Measurements from ENCODE around the gene SAMD14.

Gene SAMD14

DNA sequence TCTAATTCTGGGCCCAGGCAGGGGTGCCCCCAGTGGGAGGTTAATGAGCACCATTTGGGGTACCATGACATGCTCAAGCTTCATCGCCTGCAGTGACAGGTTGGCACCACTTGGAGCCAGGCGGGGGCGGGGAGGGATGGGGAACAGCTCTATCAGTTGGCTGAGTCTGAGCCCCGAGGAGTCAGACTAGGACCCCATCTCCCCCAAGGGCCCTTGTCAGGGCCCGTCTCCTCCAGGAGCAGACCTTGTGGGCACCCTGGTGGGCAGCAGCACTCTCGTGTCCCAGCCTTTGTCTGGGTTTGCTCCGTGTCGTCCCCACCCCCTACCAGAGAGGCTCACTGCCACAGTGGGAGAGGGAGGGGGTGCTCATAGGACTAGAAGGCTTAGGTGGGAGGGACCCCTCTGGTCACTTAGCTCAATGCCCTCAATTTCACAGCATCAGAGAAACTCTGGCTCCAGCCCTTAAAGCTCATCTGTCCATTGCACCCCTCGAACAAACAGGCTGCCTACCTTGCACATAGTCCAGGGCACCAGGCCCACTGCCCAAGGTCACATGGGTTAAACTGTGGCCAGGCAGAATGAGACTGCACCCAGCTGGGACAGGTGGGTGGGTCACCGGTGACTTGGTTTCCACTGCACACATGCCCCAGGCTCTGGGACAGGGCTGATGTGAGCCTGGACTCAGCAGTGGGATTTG is 16.4 kb upstream of the SAMD14 start:
- Mint-ChIP-seq H3K27ac (peak overlapping the region; percentile 86), H3K27me3 (no peaks in the 10 kb centered on the region), H3K9me3 (ENCODE audit: low read depth) (no peaks in the 10 kb centered on the region), H3K4me3 (peak overlapping the region; percentile 95), H3K36me3 (no peaks in the 10 kb centered on the region), H3K4me1 (ENCODE audit: low read depth) (peaks cover 67% of the 10 kb centered on the region)

DNA sequence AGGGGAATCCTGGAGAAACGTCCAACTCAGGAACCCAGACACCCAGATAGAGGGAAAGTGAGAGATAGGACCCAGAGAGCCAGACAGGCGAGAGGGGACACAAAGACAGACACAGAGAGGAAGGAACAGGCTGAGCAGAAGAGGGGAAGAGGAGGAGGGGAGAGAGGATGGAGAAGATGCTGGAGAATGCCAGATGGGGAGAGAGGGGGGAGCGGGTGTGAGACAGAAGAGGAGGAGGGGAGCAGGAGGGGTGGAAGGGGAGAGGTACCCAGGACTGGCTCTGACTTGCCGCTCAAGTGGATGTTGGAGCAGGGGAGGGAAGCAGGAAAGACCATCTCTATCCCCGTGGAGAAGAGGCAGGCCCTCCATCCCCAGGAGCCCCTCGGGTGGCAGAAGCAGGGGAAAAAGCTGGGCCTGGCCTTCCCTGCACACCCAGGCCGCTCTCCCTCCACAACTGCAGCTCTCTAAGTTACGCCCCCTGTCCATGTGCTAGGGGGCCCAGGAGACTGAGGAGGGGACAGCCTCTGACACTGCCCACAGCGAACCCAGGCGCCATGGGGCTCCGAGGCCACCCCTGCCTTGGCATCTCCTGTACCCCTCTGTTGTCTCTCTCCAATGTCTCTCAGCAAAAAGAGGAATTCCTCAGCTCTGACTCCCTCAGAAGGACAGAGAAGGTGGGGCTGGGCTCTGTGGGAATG is 15.7 kb upstream of the SAMD14 start:
- Mint-ChIP-seq H3K36me3 (no peaks in the 10 kb centered on the region), H3K27ac (peak overlapping the region; percentile 70), H3K4me1 (ENCODE audit: low read depth) (peaks cover 73% of the 10 kb centered on the region), H3K27me3 (no peaks in the 10 kb centered on the region), H3K9me3 (ENCODE audit: low read depth) (no peaks in the 10 kb centered on the region), H3K4me3 (peak overlapping the region; percentile 95)

DNA sequence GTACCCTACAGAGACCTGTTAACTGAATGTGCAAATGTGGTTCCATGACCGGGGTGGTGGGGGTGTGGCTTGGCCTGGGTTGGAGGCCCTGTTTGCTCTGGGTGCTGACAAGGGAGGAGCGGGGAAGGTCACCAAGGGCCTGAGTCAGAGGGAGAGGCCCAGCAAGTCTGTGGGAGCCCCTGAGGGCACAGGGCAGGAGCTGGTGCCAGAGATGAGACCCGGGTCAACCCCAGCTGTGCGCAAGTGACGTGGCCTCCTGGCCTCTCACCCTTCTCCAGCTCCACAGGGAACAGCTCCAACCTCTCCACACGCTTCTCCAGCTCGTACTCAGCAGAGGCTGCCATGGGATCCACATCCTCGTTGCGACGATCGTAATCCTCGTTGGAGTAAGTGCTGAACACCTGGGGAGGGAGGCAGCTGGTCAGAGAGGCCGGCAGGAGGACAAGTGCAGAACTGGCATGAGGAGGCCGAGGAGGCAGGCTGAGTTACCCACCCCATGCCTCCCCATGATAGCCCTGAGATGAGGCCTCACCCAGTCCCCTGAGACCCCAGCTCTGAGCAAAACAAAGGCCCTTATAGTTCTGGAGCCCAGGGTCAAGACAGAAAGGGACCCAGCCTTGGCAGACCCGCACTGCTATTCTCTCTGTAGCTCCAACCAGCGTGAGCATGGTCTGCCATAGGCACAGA is 15.0 kb upstream of the SAMD14 start:
- H3K4me3 Mint-ChIP-seq, result peak overlapping the region; percentile 40
- no peaks in the 10 kb centered on the region for H3K36me3 Mint-ChIP-seq
- peaks cover 79% of the 10 kb centered on the region for H3K4me1 Mint-ChIP-seq (ENCODE audit: low read depth)
- no peaks in the 10 kb centered on the region for H3K27me3 Mint-ChIP-seq
- H3K9me3 Mint-ChIP-seq (ENCODE audit: low read depth), result no peaks in the 10 kb centered on the region
- H3K27ac Mint-ChIP-seq, result peak overlapping the region; percentile 70

DNA sequence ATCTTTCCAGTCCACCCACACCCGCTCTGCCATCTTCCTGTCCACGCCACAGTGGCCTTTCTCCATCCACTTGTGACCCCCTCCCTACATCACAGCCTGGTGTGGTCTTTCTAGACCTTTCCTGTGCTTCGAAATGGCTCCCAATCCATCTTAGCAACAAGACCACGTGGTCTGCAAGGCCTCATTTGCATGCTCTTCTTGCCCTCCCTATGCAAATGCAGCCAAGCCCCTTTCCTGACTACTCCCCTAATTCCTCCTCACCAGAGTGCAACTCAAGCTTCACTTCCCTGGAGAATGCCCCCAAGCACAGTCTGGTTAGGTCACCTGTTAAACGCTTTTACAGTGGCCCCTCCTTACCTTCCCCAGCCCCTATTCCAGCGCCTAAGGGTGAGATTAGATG is 14.4 kb upstream of the SAMD14 start:
- H3K27ac Mint-ChIP-seq, result peak overlapping the region; percentile 62
- H3K27me3 Mint-ChIP-seq, result no peaks in the 10 kb centered on the region
- H3K4me3 Mint-ChIP-seq, result peak overlapping the region; percentile 14
- H3K9me3 Mint-ChIP-seq (ENCODE audit: low read depth), result no peaks in the 10 kb centered on the region
- peaks cover 84% of the 10 kb centered on the region for H3K4me1 Mint-ChIP-seq (ENCODE audit: low read depth)
- peaks cover 2% of the 10 kb centered on the region for H3K36me3 Mint-ChIP-seq

DNA sequence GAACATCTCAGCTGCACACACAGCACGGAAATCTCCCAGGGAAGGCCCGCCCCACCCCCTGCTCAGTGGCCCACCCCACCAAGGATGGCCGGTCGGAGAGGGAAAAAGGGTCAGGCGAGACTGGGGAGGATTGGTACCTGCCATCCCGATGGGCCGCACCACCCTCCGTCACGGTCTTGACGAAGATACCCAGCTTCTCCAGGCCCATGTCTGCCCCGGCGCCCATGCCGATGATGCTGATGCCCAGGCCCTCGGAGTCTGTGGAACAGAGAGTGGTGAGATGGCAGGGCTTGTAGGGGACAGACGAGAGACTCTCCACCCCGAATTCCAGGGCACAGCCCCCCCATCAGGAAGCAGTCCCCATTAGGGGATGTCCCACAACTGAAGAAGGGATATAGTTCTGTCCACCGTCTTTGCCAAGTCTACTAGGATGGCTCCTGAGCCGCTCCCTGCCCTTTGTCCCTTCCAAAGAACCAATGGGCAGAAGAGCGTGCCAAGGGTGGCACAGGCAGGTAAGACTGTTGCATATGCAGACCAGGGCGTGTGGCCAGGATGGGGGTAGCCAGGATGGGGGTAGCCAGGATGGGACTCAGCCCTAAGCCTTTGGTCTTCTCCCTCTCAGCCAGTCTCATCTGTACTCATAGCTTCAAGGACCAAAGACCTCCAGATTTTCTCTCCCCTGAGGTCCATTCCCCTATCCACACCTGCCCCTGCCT is 13.7 kb upstream of the SAMD14 start:
- Mint-ChIP-seq H3K4me3 (no peak overlapping the region), H3K27ac (peak overlapping the region; percentile 62), H3K36me3 (peaks cover 2% of the 10 kb centered on the region), H3K4me1 (ENCODE audit: low read depth) (peaks cover 84% of the 10 kb centered on the region), H3K27me3 (no peaks in the 10 kb centered on the region), H3K9me3 (ENCODE audit: low read depth) (no peaks in the 10 kb centered on the region)

DNA sequence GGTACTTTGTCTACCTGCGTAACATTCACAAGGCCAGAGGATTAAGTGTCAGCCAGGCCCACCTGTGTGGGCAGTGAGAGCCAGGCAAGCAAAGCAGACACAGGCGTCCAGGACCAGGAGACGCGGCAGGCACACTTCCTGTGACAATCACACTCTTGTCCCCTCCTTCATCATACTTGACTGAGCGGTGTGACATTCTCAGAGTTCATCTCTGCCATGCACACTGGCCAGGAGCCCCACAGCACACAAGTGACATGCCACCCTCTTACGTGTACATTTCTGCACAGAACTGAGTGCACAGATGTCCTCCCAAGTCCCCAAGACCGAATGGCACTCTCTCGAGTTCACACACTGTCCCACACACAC is 11.8 kb upstream of the SAMD14 start:
- Mint-ChIP-seq H3K27ac (peak overlapping the region; percentile 59), H3K4me3 (peak overlapping the region; percentile 63), H3K36me3 (peaks cover 7% of the 10 kb centered on the region), H3K27me3 (no peaks in the 10 kb centered on the region), H3K9me3 (ENCODE audit: low read depth) (no peaks in the 10 kb centered on the region), H3K4me1 (ENCODE audit: low read depth) (peaks cover 69% of the 10 kb centered on the region)

DNA sequence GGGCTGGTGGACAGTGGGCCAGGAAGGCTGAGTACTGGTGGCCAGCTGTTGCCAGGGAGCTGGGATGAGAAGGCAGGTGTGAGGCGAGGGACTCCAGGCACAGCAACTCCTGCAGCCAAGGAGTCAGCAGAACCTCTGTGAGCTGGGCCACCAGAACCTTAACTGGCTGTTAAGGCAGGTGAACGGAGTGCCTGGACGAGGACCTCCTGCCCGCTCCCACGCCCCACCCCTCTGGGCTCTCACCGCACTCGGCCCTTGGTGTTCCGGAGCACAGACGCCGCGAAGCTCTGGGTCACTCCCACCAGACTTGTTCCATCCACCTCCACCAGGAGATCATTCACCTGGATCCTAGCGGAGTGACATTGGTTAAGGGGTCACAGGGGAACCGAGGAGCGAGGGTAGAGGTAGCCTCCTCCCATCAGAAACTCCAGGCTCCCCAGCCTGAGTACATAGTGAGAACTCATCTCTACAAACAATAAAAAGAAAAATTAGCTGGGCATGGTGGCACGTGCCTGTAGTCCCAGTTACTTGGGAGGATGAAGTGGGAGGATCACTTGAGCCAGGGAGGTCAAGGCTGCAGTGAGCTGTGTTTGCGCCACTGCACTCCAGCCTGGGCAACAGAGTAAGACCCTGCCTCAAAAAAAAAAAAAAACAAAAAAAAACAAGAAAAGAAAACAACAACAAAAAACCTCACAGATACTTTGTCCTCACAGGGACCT is 11.2 kb upstream of the SAMD14 start:
- no peaks in the 10 kb centered on the region for H3K9me3 Mint-ChIP-seq (ENCODE audit: low read depth)
- peaks cover 7% of the 10 kb centered on the region for H3K36me3 Mint-ChIP-seq
- H3K4me1 Mint-ChIP-seq (ENCODE audit: low read depth), result peaks cover 65% of the 10 kb centered on the region
- no peaks in the 10 kb centered on the region for H3K27me3 Mint-ChIP-seq
- peak overlapping the region; percentile 70 for H3K27ac Mint-ChIP-seq
- peak overlapping the region; percentile 63 for H3K4me3 Mint-ChIP-seq

DNA sequence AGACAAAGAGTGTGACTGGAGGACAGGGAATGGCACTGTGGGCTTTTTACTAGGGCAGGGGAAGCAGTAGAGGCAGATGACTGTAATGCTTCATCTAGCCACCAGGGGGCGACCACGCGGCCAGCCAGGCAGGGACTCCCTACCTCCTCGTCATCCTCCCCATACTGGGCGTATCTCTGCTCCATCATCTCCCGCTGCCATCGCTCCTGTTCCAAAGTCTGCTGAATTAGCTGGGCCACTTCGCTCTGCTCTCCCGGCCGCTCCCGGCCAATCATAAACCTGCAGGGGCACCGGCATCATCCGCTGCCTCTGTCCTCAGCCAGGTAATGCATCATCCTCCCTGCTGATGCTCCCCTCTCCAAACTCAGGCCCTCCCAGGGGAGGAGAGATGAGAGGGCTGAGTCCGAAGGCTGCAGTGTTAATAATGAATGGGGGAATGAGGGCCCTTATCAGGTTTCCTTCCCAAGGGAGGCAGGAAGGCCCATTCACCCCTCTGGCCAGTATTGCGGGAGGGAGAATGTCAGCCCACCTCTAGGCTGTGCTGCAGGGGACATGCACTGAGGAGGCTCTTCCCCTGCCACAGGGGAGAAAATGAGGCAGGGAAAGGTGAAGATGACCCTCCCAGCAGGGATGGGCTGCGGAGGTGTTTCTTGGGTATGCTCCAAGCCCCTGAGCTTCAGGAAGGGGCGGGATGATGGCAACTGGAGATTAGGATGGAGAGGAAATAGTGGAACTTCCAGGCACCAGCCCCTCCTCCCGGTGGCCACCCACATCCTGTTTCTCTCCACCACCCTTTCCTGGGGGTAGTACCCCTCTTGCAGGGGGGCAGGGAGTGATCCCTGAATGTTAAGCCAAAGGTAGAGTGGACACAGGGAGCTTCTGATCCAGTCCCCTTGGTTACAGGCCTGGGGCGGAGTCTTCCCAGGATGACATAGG is 10.3 kb upstream of the SAMD14 start:
- Mint-ChIP-seq H3K9me3 (ENCODE audit: low read depth) (no peaks in the 10 kb centered on the region), H3K27me3 (no peaks in the 10 kb centered on the region), H3K4me1 (ENCODE audit: low read depth) (peaks cover 59% of the 10 kb centered on the region), H3K27ac (peak overlapping the region; percentile 70), H3K36me3 (peaks cover 9% of the 10 kb centered on the region), H3K4me3 (peak overlapping the region; percentile 48)

DNA sequence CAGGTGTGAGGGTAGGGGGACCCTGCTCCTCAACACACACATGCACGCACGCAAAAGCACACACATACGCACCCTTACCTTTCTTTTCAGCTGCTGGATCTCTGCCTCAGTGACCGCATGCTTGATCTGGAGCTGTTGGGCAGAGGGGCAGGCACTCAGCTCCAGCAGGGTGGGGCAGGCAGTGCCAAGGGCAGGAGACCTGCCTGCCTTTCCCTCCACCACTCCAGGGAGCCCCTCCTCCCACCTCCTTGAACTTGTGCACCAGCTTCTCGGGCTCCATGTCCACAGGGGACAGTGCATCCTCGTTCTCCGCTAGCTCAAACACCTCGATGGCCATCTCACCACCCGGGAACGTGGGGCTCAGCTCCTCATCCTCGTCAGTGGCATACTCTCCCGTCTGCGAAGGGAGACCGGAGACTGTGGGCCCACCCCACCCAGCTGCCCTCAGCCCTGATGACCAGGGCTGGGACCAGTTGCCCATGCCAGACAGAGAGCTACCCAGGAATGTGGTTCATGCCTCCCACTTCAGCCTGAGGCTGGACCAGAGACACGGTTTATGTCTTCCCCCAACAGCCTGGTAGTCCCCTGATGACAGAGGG is 9.3 kb upstream of the SAMD14 start:
- H3K27ac Mint-ChIP-seq, result peak overlapping the region; percentile 30
- no peaks in the 10 kb centered on the region for H3K9me3 Mint-ChIP-seq (ENCODE audit: low read depth)
- no peaks in the 10 kb centered on the region for H3K27me3 Mint-ChIP-seq
- no peak overlapping the region for H3K4me3 Mint-ChIP-seq
- H3K36me3 Mint-ChIP-seq, result peaks cover 9% of the 10 kb centered on the region
- H3K4me1 Mint-ChIP-seq (ENCODE audit: low read depth), result peaks cover 49% of the 10 kb centered on the region

DNA sequence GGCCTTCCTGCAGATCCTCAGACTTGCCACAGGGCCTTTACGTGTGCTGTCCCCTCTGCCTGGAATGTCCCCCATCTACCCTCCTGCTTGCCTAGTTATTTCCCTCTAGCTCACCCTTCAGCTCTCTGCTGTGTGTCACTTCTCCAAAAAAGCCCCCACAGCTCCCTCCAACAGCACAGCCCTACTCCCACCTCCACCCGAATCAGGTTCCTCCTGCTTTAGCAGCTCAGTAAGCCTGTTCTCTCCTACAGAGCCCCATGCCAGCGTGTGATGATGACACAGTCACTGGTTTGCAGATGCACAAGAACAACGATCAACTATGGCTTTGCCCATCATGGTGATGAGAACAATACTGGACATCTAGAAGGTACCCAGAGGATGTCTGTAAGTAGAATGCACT is 7.1 kb upstream of the SAMD14 start:
- Mint-ChIP-seq H3K36me3 (peaks cover 10% of the 10 kb centered on the region), H3K4me3 (no peak overlapping the region), H3K27ac (no peak overlapping the region), H3K4me1 (ENCODE audit: low read depth) (peaks cover 34% of the 10 kb centered on the region), H3K27me3 (no peaks in the 10 kb centered on the region), H3K9me3 (ENCODE audit: low read depth) (no peaks in the 10 kb centered on the region)

DNA sequence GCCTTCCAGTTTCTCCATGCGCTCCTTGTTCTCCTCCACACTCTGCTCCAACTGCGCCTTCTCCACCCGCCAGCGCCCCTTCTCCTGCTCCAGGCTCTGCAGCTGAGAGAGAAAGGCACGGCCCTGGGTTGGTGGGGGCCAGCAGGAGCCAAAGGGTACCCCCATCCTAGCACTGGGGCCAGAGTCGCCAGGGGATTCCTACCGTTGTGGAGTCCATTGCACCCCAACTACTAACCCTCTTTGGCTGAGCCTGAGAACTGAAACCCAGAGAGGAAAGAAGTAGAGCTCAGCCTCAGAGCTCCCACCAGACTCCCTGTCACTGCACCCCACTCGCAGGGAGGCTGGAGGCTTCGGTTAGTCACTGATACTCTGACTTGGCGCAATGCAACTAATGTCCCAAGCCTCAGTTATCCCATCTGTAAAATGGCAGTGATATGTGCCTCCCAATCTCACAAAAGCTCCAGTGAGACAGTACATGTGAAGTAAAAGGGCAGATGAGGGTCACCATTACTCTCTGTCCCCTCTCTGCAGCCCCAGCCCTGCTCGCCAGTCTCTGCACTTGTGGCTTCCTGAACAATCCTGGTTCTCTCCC is 6.2 kb upstream of the SAMD14 start:
- no peaks in the 10 kb centered on the region for H3K9me3 Mint-ChIP-seq (ENCODE audit: low read depth)
- H3K27ac Mint-ChIP-seq, result peak overlapping the region; percentile 61
- H3K27me3 Mint-ChIP-seq, result no peaks in the 10 kb centered on the region
- peaks cover 33% of the 10 kb centered on the region for H3K4me1 Mint-ChIP-seq (ENCODE audit: low read depth)
- H3K4me3 Mint-ChIP-seq, result no peak overlapping the region
- peaks cover 11% of the 10 kb centered on the region for H3K36me3 Mint-ChIP-seq

DNA sequence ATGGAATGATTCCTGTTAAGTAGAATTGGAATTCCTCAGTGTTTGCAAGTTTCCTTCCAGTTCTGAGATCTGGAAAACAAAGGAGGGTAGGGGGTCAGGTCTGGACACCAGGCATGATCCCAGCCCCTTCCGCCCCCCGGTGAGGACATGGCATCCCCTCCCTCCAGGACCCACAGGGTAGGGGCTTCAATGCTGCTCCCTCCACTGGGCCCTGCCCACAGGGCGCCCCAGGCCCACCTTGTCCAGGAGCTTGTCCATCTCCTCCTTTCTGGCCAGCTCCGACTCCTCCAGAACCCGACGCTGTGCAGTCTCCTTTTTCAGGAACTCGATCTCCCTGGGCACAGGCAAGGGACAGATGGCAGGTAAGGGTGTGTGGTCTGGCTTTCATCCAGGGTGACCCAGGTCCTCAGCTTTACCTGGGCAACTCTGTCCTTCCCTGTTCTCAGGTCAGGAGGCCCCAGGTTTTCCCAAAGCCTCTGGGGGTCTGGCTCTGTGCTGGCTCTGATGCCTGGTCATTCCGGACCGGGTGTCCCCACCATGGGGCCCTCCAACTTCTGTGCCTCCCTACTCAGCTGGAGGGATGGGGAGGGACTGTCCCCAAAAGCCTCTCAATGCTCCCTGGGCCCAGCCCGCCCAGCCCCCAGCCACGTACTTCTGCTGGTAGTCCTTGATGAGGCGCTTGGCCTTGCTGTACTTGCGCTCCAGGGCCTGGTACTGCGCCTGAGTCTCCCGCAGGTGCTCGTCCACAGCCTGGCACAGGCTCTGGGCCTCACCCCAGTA is 5.5 kb upstream of the SAMD14 start:
- Mint-ChIP-seq H3K4me1 (ENCODE audit: low read depth) (peaks cover 33% of the 10 kb centered on the region), H3K4me3 (no peak overlapping the region), H3K9me3 (ENCODE audit: low read depth) (no peaks in the 10 kb centered on the region), H3K27ac (no peak overlapping the region), H3K36me3 (peaks cover 11% of the 10 kb centered on the region), H3K27me3 (no peaks in the 10 kb centered on the region)
